ENCODE results near the gene SGPP2.

- no peak for TF ChIP-seq CTCF (IDR thresholded peaks at IDR 0.05)
- no peak for TF ChIP-seq POLR2A (IDR thresholded peaks at IDR 0.05)
Observed at GRCh38 chr2:222459983-222460382, 35.6 kb downstream of the SGPP2 start.
